ENCODE results near the gene LGR6. TPM values are rescaled to one million over a fixed set of nuclear protein-coding genes. Genes with fewer than 3 reads are reported as not detected.
"Not testable (repeated sequence)": the region's sequence is repeated elsewhere in the genome, so short reads cannot be mapped to it uniquely, and the experiment has no call there.

The LGR6 gene
- polyA plus RNA-seq, 1 donor from 2014 or later, result not detected

GRCh38 chr1:202351725-202352124 is 158.1 kb downstream of the LGR6 start:
- no peak overlapping the region for H3K4me2 ChIP-seq (ENCODE audit: low read length)
- H3K27ac ChIP-seq (ENCODE audit: low read length), result no peak overlapping the region
- peaks cover 17% of the 10 kb centered on the region for H3K79me2 ChIP-seq (replicated peaks; ENCODE audit: insufficient read depth, low read length)

GRCh38 chr1:202352583-202353197 is 159.1 kb downstream of the LGR6 start:
- not testable (repeated sequence) for H3K9me2 ChIP-seq (ENCODE audit: insufficient read depth, low read length); H3K4me2 ChIP-seq (ENCODE audit: low read length); H2AFZ ChIP-seq (ENCODE audit: low read depth, low read length); H3F3A ChIP-seq (ENCODE audit: insufficient read depth, low read length, poor library complexity, severe bottlenecking); H3K36me3 ChIP-seq (ENCODE audit: insufficient read depth, low read length); H3K27me3 ChIP-seq (ENCODE audit: insufficient read depth, low read depth, low read length); H4K20me1 ChIP-seq (ENCODE audit: insufficient read depth); H3K9me3 ChIP-seq (ENCODE audit: low read length); H3K27ac ChIP-seq (ENCODE audit: low read length); H3K9ac ChIP-seq (ENCODE audit: low read length); H3K4me3 ChIP-seq (ENCODE audit: low read length)
- H3K79me2 ChIP-seq (replicated peaks; ENCODE audit: insufficient read depth, low read length), result peaks cover 17% of the 10 kb centered on the region

More at GRCh38 chr1:202351725-202352124, 158.1 kb downstream of the LGR6 start:
- Histone ChIP-seq H3K27me3 (ENCODE audit: insufficient read depth, low read depth, low read length) (no peaks in the 10 kb centered on the region), H3F3A (ENCODE audit: insufficient read depth, low read length, poor library complexity, severe bottlenecking) (peaks cover 5% of the 10 kb centered on the region), H3K9me2 (ENCODE audit: insufficient read depth, low read length) (no peaks in the 10 kb centered on the region), H3K4me3 (ENCODE audit: low read length) (no peak overlapping the region), H3K36me3 (ENCODE audit: insufficient read depth, low read length) (no peaks in the 10 kb centered on the region), H3K9ac (ENCODE audit: low read length) (no peak overlapping the region), H2AFZ (ENCODE audit: low read depth, low read length) (no peak overlapping the region), H3K9me3 (ENCODE audit: low read length) (no peaks in the 10 kb centered on the region), H4K20me1 (ENCODE audit: insufficient read depth) (no peaks in the 10 kb centered on the region)
- TF ChIP-seq SMC3 (conservative IDR thresholded peaks at IDR 0.05; ENCODE audit: poor library complexity) (no peak), TAF1 (IDR thresholded peaks at IDR 0.05; ENCODE audit: low read depth) (no peak), EZH2 (IDR thresholded peaks at IDR 0.05; ENCODE audit: borderline replicate concordance, insufficient read depth, low read length, poor library complexity, severe bottlenecking) (no peak), REST (IDR thresholded peaks at IDR 0.05; ENCODE audit: borderline replicate concordance) (no peak), RAD21 (conservative IDR thresholded peaks at IDR 0.05) (no peak), POLR2AphosphoS5 (IDR thresholded peaks at IDR 0.05) (no peak), EP300 (conservative IDR thresholded peaks at IDR 0.05; ENCODE audit: poor library complexity, severe bottlenecking) (no peak), MXI1 (conservative IDR thresholded peaks at IDR 0.05; ENCODE audit: poor library complexity, severe bottlenecking) (no peak), CTCF (IDR thresholded peaks at IDR 0.05; ENCODE audit: poor library complexity, severe bottlenecking) (no peak)
